GM18505 (cell line): ENCODE measurements around the gene SLC30A7.

Experiments
- ATAC-seq: cut with Tn5 transposase; IDR thresholded peaks from one replicate; pipeline ENCODE4 v1.9.1; 2021; ENCODE audit not compliant: unreplicated experiment
- POLR2A ChIP-seq: IDR thresholded peaks from 4 replicates; pipeline ENCODE4 v1.6.1; 2011; ENCODE audit warnings: borderline replicate concordance; ENCODE audit not compliant: insufficient read depth, insufficient read length; ENCODE audit errors: extremely low read depth

Gene SLC30A7

GRCh38 chr1:100953960-100954730, 58.3 kb downstream of the SLC30A7 start:
- TF ChIP-seq POLR2A = no peak
- no peak for ATAC-seq

GRCh38 chr1:100955322-100955721, 59.4 kb downstream of the SLC30A7 start:
- ATAC-seq = no peak
- no peak for TF ChIP-seq POLR2A

GRCh38 chr1:100959502-100960060, 63.7 kb downstream of the SLC30A7 start:
- no peak for ATAC-seq
- no peak for TF ChIP-seq POLR2A

- ATAC-seq = no peak
- TF ChIP-seq POLR2A = no peak
Measured at GRCh38 chr1:100960098-100960497, 64.2 kb downstream of the SLC30A7 start.

- no peak for TF ChIP-seq POLR2A
- no peak for ATAC-seq
Measured at GRCh38 chr1:100968621-100969020, 72.7 kb downstream of the SLC30A7 start.

GRCh38 chr1:100969327-100969726, 73.4 kb downstream of the SLC30A7 start:
- no peak for ATAC-seq

GRCh38 chr1:100971021-100971420, 75.1 kb downstream of the SLC30A7 start:
- ATAC-seq = no peak
- TF ChIP-seq POLR2A = no peak

More at GRCh38 chr1:100969327-100969726, 73.4 kb downstream of the SLC30A7 start:
- no peak for TF ChIP-seq POLR2A

- ATAC-seq = no peak
- TF ChIP-seq POLR2A = no peak
Measured at GRCh38 chr1:100972185-100972584, 76.3 kb downstream of the SLC30A7 start.

- TF ChIP-seq POLR2A = no peak
- ATAC-seq = no peak
Measured at GRCh38 chr1:100976936-100977335, 81.0 kb downstream of the SLC30A7 start.

- ATAC-seq = no peak
- no peak for TF ChIP-seq POLR2A
Measured at GRCh38 chr1:100979631-100980030, 83.7 kb downstream of the SLC30A7 start.

- ATAC-seq = no peak
- TF ChIP-seq POLR2A = no peak
Measured at GRCh38 chr1:100982793-100983192, 86.9 kb downstream of the SLC30A7 start.

GRCh38 chr1:100988121-100988520, 92.2 kb downstream of the SLC30A7 start:
- no peak for ATAC-seq
- TF ChIP-seq POLR2A = no peak

- TF ChIP-seq POLR2A = no peak
- ATAC-seq = no peak
Measured at GRCh38 chr1:100989306-100990077, 93.6 kb downstream of the SLC30A7 start.

GRCh38 chr1:100995198-100995988, 99.5 kb downstream of the SLC30A7 start:
- ATAC-seq = no peak

GRCh38 chr1:100998426-100998825, 102.5 kb downstream of the SLC30A7 start:
- no peak for ATAC-seq
- TF ChIP-seq POLR2A = no peak

More at GRCh38 chr1:100995198-100995988, 99.5 kb downstream of the SLC30A7 start:
- no peak for TF ChIP-seq POLR2A
